HepG2 (cell line): ENCODE results near the gene SYNDIG1.

ENCODE experiments used
- JUN ChIP-seq: sonication (generic); formaldehyde crosslinking; IDR thresholded peaks from 2 replicates; pipeline ENCODE4 v1.4.0; 2020; ENCODE audit warnings: mild to moderate bottlenecking, missing genetic modification reagents
- MLLT10 ChIP-seq: sonication (generic); formaldehyde crosslinking; IDR thresholded peaks from 2 replicates; pipeline ENCODE4 v1.4.0; 2020; ENCODE audit warnings: missing genetic modification reagents
- PHF5A ChIP-seq: IDR thresholded peaks from one replicate; pipeline ENCODE4 v1.6.1; 2018; ENCODE audit warnings: low read depth, missing genetic modification reagents; ENCODE audit not compliant: unreplicated experiment
- POLR2G ChIP-seq: fragments of 200-400 bp; formaldehyde crosslinking; IDR thresholded peaks from 2 replicates; pipeline ENCODE4 v1.6.1; 2018; ENCODE audit warnings: mild to moderate bottlenecking, low read depth, low read length, moderate library complexity
- SP140L ChIP-seq: sonication (generic); formaldehyde crosslinking; IDR thresholded peaks from 2 replicates; pipeline ENCODE4 v1.4.0; 2020; ENCODE audit warnings: missing genetic modification reagents, borderline replicate concordance
- ZBTB7B ChIP-seq: sonication (generic); formaldehyde crosslinking; IDR thresholded peaks from 2 replicates; pipeline ENCODE4 v1.4.0; 2020; ENCODE audit warnings: missing genetic modification reagents
- ZFP36 ChIP-seq: fragments of 150-350 bp; IDR thresholded peaks from 2 replicates; pipeline ENCODE4 v1.6.1; 2018; ENCODE audit warnings: borderline replicate concordance, low read length, low read depth; ENCODE audit not compliant: partially characterized antibody
- ZNF232 ChIP-seq: sonication (generic); formaldehyde crosslinking; IDR thresholded peaks from 2 replicates; pipeline ENCODE4 v1.4.0; 2020; ENCODE audit warnings: missing genetic modification reagents, borderline replicate concordance
- ZNF234 ChIP-seq: sonication (generic); formaldehyde crosslinking; conservative IDR thresholded peaks from 2 replicates; pipeline ENCODE4 v1.5.1; 2020; ENCODE audit warnings: mild to moderate bottlenecking, missing genetic modification reagents
- TF ChIP-seq, protein P1 (sequence below): sonication (generic); formaldehyde crosslinking; IDR thresholded peaks from 2 replicates; pipeline ENCODE4 v1.5.0; 2020; ENCODE audit warnings: mild to moderate bottlenecking, missing genetic modification reagents, moderate library complexity

DNA sequence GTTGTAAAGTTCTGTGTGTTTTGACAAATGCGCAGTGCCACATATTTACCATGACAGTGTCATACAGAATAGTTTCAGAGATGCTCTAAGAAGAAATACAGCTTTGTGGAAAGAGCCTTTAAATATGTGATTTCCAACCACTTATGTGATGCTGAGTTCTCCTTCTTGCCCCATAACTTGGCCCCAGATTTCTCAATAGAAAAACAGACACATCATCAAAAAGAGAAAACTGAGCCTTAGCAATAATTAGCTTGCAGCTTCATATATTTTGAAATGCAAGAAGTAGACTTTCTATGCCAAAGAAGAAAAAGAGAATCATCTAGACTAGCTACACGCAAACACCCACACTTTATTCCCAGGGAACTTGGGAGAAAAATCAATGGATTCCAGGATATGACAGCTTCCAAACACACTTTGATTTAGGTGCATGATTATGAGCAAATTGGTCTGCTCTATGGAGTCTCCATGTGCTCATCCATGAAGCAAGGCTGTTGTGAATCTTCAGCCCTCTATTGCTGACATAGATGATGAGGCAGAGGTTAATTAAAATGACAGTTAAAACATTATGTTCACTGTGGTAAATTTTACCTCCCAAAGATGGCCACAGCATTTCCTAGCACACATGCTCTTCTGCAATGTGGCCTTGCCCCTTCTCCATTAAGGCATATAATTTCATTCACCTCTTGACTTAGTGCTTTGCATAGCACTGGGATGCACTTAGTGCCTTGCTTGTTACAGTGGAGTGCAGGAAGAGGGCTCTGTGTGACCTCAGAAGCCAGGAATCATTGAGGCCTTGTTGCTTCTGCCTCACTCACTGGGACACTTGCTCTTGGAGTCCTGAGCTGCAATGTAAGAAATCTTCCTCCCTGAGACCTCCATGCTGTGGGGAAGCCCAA is 174.6 kb downstream of the SYNDIG1 start:
- TF ChIP-seq PHF5A (CRISPR knock-in tag) (no peak), ZNF232 (no peak), ZBTB7B (CRISPR knock-in tag) (no peak), JUN (CRISPR knock-in tag) (no peak), SP140L (CRISPR knock-in tag) (no peak), ZNF234 (CRISPR knock-in tag) (no peak), POLR2G (no peak), ZFP36 (no peak), MLLT10 (CRISPR knock-in tag) (no peak)
- TF ChIP-seq, protein P1, sequence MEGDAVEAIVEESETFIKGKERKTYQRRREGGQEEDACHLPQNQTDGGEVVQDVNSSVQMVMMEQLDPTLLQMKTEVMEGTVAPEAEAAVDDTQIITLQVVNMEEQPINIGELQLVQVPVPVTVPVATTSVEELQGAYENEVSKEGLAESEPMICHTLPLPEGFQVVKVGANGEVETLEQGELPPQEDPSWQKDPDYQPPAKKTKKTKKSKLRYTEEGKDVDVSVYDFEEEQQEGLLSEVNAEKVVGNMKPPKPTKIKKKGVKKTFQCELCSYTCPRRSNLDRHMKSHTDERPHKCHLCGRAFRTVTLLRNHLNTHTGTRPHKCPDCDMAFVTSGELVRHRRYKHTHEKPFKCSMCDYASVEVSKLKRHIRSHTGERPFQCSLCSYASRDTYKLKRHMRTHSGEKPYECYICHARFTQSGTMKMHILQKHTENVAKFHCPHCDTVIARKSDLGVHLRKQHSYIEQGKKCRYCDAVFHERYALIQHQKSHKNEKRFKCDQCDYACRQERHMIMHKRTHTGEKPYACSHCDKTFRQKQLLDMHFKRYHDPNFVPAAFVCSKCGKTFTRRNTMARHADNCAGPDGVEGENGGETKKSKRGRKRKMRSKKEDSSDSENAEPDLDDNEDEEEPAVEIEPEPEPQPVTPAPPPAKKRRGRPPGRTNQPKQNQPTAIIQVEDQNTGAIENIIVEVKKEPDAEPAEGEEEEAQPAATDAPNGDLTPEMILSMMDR (CRISPR knock-in tag), result no peak
